ENCODE measurements around the gene SASH1.

SASH1 gene

GRCh38 chr6:148342350-148343046 lies at the start of gene SASH1:
TSS of gene SASH1 (plus strand) at chr6:148342838. CDS start at chr6:148343068, 230 bp downstream.
- peak; percentile 59 for DNase-seq

DNA sequence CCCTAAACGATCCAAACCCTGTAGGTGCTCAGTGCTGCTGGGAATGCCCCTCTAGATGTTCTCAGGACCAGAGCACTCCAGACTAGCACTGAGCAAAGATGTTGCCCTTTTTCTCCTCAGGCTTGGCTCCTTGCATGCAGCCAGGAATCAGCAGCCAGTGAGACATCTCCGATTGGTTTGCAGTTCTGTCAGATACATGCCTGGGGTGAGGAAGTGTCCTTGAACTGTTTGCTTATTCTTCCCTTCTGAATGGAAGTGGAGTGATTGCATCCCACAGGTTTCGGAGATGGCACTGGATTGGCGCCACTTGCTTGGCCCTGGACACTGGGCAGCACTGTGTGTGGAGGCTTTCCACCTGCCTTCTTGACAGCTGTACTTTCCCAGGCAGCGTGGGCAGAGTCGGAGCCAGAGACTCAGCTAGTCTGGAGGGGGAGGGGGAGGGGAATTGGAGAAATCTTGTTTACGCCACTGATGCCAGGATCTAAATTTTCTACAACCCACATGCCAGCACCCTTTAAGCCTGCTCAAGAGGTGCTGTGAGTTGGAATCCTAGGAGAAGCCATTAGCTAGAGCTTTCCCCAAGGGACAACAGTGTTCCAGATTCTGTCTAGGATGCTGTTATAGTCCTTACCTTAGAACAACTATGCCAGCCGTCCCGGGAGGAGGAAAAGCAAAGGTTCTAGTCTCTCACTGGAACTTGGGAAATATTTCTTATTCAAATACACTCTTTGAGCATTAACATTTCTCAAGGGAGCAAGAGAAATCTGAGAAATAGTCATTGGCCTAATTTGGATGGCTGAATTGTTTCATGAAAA lies 49.2 kb upstream of the SASH1 start:
- no peak for DNase-seq

GRCh38 chr6:148294059-148294458 lies 48.6 kb upstream of the SASH1 start:
- no peak for DNase-seq

DNA sequence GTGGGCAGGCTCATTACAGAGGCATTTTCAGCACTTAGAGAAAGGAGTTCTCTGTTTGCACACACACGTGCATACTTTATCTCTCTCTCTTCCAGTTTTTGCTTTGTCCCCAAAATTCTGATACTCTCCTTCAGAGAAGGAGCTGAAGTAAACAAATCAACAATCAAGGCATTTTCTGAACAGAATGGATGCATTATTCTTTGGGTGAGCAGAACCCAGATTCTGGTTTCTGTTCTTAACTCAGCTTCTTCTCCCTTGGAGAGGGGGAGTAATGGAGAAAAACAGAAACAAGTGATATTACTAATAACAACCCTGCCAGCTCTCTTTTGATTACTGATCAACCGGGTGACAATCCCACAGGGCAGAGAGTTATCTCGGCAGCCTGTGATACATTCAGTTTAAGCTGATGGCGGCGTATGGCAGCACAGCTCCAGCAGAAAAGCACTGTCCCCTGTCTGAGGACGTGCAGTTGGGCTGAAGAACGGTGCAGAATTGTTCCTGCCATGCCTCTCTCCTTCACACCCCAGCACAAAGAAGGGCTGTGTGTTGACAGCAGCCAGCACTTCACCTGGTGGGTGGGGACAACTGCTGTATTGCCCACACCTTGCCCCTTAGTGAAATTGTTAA lies 47.3 kb upstream of the SASH1 start:
- DNase-seq: no peak

DNA sequence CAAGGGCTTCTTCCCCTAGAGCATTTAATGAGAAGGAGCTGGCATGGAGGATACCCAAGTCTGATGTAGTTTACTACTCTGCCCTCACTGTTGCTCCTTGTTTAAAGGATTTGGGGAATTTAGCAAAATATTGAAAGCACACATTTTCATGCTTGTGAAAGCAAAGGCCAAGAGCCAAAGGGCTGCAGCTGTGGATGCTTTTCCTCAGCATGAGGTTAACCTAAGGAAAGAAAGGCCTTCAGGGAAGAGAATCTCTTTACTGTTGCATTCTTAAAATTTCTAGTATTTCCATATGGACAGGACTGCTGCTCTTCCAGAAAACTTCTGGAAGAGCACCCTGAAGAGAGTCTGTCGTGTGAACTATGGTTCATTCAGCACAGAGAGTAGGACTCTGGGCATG lies 45.9 kb upstream of the SASH1 start:
- DNase-seq: no peak

- no peak for DNase-seq
Observed at GRCh38 chr6:148298683-148299082, 44.0 kb upstream of the SASH1 start.

- no peak for DNase-seq
Observed at GRCh38 chr6:148303616-148304015, 39.0 kb upstream of the SASH1 start.

- DNase-seq: no peak
Observed at GRCh38 chr6:148304976-148305375, 37.7 kb upstream of the SASH1 start.

GRCh38 chr6:148306286-148306685 lies 36.4 kb upstream of the SASH1 start:
- DNase-seq: no peak

GRCh38 chr6:148307405-148307804 lies 35.2 kb upstream of the SASH1 start:
- no peak for DNase-seq

DNA sequence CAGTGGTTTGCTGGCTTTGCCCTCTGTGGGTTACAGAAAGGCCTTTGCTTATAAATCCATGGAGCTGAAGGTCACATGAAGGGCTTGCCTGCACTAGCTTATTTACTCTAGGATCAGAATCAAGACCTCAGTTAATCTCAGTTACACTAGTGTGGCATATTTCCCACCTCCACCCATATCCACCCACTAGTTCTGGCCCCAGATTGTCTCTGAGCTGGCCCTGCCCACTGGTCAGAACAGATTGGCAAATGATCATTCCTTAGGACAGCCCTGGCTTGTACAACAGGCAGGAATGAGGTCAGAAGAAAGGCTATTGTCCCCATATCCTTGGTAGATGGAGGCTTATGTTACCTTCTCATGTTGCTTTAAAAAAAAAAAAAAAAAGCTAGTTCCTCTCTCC lies 33.3 kb upstream of the SASH1 start:
- no peak for DNase-seq

GRCh38 chr6:148311966-148312669 lies 30.5 kb upstream of the SASH1 start:
- no peak for DNase-seq

DNA sequence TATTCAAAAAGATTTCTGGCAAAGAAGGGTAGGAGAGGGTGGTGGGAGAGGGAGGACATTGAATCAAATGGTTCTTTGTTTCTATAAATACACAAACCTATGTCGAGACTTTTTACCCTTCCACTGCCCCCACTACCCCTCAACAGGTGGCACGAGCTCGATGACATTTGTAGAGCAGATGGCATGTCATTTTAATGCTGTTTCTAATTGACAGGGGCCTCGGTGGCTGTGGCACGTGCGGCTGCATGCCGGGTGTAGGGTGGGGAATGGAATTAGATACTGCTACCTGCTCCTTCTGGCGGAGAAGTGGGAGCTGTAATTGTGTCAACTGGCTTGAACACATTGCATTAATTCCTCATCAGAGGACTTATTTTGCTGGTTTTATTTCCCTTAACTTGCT lies 29.1 kb upstream of the SASH1 start:
- no peak for DNase-seq

- no peak for DNase-seq
Observed at GRCh38 chr6:148316308-148316707, 26.3 kb upstream of the SASH1 start.

- DNase-seq: no peak
Observed at GRCh38 chr6:148317051-148317450, 25.6 kb upstream of the SASH1 start.

DNA sequence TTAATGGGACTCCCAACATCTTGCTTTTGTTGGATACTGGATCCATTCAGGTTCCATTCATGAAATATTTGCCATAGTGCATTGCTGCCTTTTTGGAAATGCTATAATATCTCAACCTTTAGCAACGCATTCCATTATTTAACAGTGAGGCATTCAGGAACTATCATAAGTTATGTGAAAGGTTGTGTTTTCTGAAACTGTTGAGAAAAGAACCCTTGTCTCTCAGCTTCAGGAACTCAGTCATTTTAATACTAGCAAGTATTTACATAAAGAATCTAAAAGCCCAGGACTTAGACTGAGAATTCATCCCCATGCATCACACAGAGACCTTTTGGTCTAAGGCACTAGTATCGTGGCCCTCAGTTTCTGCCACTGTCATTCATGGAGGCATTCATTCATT lies 24.9 kb upstream of the SASH1 start:
- no peak for DNase-seq

GRCh38 chr6:148322704-148323103 lies 19.9 kb upstream of the SASH1 start:
- no peak for DNase-seq

DNA sequence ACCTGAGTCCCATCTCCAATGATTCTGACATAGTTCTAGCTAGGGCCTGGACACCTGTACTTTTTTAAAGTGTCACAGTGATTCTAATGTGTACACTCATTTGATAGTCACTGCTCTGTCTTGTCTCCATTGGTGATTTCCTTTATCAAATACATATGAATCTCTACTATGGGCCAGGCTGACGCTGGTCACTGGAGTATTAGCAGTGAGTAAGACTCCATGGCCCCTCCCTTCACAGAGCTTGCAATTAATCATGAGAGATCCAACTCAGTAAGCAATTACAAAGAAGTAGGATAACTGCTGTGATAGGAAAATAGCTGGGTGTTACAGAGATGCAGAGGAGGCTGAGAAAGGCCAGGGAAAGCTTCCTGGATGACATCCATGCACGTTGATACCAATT lies 19.3 kb upstream of the SASH1 start:
- DNase-seq: no peak

- no peak for DNase-seq
Observed at GRCh38 chr6:148324297-148324985, 18.2 kb upstream of the SASH1 start.

DNA sequence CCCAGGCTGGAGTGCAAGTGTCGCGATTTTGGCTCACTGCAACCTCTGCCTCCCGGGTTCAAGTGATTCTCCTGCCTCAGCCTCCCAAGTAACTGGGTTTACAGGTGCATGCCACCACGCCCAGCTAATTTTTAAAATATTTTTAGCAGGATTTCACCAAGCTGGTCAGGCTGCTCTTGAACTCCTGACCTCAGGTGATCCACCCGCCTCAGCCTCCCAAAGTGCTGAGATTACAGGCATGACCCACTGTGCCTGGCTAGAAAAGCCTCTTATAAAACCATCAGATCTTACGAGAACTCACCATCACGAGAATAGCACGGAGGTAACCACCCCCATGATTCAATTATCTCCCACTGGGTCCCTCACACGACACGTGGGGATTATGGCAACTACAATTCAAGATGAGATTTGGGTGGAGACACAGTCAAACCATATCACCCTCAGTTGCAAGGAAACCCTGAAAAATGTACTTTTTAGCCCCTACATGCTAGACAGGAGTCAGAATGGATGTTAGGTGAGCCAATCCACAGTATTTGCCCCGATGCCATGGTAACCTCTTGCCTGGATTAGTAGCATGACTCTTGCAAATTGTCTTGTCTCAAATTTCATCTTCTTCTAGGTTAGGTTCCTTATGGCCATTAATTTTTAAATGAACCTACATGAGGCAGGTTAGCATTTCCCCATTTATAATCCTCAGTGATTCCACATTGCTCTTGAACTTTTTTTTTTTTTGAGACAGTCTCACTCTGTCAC lies 17.1 kb upstream of the SASH1 start:
- DNase-seq: no peak

- DNase-seq: no peak
Observed at GRCh38 chr6:148328876-148329555, 13.6 kb upstream of the SASH1 start.

Measured in SIG-M5 (cell line).